Renal cortex interstitium (tissue), 11 donors: ENCODE results near the gene KCNIP4. TPM values are rescaled to one million over a fixed set of nuclear protein-coding genes. Genes with fewer than 3 reads are reported as not detected.
A peak's percentile ranks its signal among the peaks of the same experiment; 100 is the strongest.

ENCODE experiments used
- DNase-seq, 11 donors: peaks; one replicate each; pipeline ENCODE4 v3.0.0-alpha.2; 2013; ENCODE audit warnings: low read depth in 9 of 11, low spot score in 4 of 11; ENCODE audit errors: extremely low read depth in 1 of 11
- polyA plus RNA-seq, 3 donors: library from polyadenylated mRNA; unstranded; fragments of 120-200 nt; gene quantifications; one replicate each; pipeline ENCODE4 v1.2.1, GENCODE V29; 2013; ENCODE audit not compliant: insufficient read length in 3 of 3

Gene KCNIP4
- polyA plus RNA-seq, 3 donors: 11.0 to 13.8 (median 12.3) TPM

DNA sequence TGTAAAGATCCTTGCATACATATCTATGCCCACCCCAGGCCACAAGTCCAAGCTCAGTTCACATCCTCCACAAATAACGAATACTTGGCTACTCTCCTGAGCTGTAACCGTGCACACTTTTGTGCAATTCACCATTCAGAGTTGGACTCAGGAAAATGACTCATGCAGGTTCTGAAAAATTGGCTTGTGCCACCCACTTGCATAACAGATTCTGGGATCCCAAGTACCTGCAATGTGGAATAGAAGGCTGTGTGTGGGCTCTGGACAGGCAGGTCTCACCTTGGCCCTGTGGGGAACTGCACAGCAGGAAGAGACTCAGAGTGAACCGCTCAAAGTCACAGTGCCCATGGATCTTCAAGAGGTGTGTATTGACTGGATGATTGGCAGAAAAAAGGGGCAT lies 745.6 kb downstream of the KCNIP4 start:
- no peak for DNase-seq

DNA sequence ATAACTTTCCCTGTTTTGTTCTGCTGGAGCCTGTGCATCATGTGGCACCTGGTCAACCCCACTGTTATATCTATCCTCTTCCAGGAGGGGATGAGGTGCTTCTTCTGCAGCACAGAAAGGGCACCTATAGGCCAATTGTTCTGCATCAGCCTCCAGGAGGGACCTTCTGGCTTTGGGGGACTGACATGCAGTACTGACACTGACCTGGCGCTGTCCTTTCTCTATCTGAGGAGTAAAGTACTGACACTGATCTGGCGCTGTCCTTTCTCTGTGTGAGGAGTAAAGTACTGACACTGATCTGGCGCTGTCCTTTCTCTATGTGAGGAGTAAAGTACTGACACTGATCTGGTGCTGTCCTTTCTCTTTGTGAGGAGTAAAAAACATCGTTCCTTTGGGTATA lies 749.9 kb downstream of the KCNIP4 start:
- no peak for DNase-seq

DNA sequence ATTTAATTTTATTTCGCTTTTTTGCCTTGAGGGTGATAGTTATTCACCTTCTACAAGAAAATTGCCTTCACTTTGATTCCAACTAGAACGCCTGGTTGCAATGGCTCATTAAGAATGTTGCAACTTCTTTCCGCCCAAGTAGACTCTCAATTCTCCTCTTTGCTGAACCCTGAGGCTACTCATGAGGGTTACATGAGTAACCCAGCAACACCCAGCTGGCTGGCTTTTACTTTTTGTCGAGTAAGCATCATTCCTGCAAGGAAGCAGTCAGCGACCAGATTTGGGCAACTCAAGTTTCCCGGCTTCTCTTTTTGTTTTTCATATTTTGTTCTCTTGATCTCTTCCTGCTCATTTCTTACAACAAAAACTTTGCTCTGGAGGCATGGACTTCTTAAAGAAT lies 752.9 kb downstream of the KCNIP4 start:
- DNase-seq: no peak

DNA sequence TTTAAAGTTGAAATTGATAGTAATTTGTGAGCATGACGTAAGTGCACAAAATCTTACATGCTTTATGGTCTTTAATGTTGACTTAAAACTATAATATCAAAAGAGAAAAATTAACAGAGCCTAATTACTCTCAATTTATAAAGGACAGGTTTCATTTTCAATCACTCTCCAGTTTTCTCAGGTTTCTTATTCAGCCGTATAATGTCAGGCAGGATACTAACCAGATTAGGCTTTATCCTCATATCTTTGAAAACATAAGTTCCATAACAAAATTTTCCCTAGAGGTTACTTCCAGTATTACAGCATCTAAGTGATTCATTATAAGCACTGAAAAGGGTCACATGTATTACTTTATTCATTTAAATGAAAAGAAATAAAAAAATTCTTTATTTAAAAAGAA lies 756.2 kb downstream of the KCNIP4 start:
- DNase-seq: no peak

DNA sequence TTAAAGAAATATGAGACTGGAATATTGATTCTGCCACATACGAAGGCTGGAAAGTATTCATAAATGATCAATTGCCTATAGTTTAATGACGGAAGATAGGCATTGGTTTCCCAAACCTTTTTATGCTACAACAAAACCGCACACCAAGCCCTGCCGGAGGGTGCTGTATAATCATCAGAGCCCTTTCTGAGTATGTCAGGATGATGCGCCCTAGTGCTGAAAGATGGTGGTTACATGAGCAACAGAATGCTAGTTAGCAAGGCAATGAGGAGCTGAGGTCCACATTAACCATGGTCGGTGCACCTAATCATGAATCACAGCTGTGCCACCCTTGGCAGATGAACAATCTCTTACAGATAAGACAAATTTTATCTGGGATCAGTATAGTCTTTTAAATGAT lies 757.3 kb downstream of the KCNIP4 start:
- no peak for DNase-seq

DNA sequence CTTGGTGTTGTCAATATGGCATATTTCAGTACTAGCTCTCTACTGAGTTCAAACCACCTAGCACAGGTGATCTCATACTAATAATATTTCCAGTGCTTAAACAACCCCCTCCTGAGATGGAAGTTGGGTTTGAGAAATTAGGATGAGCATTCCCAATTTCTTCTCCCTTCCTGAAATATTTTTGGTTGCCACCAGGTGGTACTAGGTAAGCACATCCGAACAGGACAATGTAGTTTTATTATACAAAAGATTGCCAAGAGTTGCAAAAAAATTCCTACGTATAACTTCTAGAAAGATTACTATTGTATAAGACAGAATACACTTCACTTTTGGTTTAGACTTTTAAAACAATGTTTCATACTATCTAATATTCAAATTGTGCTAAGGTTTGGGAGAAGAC lies 763.8 kb downstream of the KCNIP4 start:
- no peak for DNase-seq

DNA sequence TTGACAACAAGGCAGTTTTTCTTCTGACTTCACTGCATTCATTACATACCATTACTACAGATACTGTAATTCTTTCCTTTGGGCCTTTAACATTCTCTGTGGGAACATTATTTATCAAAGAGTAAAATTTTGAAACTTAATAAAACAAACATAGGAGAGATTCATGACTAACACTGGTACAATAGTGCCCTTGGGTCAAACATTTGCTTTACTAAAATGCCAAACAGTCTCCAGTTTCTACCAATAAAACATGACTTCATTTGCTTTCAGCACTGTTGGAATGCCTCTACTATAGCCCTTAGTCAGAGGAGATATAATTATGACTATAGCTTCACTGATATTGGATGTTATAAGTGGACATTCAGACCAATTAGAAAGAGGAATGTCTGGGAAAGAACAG lies 766.9 kb downstream of the KCNIP4 start:
- DNase-seq: no peak

DNA sequence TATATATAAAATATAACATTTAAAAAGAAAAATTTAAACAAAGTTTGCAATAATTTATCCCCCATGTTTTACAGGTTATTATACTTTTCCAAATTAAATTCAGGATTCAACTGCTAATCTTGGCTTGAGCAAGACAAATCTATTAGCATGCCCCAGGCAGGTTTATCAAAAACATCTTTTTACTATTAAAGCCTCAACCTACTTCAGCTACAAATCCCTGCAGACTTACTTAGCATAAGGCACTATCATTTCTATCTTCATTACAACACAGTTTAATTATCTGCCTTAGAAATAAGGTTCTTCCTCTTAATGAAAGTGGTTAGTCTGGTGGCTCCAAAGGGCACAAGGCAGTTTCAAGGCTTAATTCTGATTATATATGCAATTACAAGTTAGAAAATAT lies 770.7 kb downstream of the KCNIP4 start:
- DNase-seq: no peak

DNA sequence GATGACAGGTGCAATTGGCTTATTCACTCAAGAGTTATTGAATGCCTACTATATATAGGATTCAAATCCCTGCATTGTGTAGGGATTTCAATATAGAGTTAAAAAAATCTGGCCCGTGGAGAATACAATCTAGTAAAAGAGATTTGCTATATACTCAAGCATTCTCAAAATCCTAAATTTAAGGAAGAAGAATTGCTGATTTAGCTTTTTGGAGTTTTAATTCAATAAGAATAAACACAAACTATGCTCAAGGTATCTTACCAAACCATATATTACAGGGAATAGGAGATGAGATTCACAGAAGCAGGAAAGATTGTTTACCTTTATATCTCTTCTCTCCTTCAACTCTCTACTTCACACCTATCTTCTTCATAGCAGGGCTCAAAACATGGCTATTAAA lies 771.5 kb downstream of the KCNIP4 start:
- no peak for DNase-seq

DNA sequence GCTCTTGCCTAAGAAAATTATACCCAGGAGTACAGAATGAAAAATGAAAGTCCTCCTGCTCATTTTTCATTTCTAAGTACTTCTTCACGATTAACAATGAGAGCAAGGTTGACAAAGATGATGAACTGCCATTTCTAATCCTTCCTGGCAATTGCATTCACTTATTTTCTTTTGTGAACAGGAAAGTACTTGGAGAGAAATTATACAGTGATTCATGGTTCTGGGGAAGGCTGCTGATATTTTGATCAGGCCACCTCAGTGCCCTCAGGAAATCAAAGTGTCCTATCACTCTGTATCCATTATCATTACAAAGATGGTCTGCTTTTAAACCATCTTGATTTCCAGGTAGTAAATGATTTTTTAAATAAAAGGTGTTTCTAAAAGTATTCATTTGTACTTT lies 780.9 kb downstream of the KCNIP4 start:
- DNase-seq: no peak

DNA sequence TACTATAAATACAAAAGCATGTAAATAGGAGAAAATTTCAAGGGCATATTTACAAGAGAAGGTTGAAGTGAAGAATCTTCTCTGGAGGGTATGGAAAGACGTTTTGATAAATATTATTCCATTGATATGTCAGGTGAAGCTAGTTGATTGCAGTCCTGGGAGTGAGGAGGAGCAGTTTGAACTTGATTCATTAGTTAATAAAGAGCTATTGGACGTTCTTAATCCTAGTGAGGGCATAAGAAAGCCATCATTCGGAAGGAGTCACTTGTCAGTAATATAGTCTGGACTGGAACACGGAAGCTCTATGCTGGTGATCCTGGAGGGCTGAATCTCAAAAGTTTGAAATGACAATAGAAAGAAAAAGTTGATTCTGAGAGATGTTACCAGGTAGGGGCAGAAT lies 793.2 kb downstream of the KCNIP4 start:
- no peak for DNase-seq

DNA sequence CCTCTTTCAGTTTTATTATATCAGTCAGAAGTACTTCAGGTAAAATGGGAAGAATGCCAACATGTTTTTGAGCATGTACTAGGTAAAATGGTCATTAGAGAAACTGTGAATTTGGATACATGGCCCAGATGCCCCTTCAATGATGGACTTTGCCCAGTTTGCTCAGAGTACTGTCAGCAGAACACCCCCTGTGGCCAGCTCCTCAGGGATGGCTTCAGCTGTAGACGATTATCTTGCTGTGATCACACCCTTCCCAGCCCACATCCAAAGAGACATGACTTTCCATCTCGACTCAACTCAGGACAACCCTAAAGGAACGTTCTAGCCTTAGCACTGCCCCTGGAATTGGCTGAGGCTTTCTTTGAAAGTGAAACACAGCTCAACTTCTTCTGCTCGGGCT lies 809.2 kb downstream of the KCNIP4 start:
- DNase-seq: no peak

DNA sequence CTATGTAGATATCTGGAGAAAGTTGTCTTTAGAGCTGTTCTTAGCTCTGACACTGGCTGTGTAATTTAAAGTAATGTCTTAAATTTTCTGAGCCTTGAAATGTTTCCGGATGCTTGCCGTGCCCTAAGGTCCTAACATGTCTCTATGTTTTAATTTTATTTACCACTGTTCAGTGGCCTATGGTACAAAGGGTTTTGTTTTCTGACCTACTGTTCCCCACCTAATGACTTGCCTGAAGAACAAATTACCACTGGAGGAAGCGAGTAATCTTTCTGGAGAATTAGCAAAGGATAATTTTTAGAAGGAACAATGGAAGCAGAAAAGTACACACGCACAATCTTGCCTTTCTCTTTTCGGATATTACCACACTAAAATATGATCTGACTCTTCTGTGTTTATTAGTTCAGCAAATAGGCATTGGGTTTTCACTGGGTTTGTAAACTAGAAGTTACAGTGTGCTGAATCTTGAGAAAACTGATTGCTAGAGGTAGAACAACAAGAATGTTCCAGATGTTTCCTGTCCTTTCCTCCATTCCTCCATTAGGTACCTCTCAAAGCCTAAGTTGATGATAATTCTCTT lies 812.4 kb downstream of the KCNIP4 start:
- DNase-seq: peak in 1 of 11 donors; percentile 22

DNA sequence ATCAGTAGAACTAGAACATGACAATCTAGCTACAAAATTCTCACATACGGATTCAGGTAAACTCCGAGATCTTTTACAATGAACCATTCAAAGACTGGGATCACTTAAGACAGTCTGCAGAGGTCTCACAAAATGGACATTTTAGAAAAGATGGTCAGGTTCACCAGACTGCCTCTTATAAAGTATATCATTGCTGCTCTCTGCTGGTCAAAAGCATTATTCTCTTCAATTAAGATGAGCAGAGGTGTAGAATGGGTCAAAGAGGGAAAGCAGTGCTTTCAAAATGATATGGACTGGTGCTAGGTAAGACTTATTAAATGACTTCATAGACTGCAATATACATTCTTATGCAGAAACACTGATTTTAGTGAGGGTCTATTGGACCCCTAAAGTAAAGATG lies 813.6 kb downstream of the KCNIP4 start:
- DNase-seq: no peak

DNA sequence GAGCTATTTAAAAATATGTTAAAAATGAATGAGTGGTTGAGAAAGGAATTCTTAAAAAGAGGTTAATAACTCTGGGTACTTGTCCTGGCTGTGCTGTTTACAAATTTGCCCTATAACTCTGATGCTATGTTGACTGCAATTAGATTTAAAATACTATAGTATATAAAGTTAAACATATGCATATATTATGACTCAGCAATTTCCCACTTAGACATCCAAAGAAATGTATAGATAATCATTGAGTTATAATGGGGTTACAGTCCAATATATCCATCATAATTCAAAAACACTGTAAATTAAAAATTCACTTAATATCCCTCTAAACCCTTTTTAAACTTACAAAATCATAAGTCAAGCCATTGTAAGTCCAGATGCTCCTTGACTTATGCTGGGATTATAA lies 818.0 kb downstream of the KCNIP4 start:
- no peak for DNase-seq

DNA sequence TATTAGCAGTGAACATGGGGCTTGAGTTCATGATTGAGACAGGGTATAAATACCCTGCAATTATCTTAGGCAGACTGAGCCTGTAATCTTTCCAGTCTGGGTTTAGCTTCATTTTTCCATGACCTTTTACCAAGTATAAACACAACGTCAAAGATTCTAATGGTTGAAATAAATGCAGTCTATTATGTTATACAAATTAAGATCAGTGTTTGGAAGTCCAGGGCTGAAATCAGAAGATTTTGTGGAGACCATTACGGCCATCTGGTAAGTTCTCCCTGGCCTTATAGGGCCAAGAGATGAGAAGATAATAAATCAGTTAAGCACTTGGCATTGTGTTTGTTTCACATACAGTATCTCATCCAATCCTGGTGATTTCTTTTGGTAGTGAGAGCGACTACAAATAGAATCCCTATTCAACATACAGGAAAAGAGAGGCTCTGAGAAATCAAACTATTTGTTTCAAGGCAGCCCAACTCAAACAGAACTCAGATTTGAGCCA lies 822.5 kb downstream of the KCNIP4 start:
- no peak for DNase-seq

DNA sequence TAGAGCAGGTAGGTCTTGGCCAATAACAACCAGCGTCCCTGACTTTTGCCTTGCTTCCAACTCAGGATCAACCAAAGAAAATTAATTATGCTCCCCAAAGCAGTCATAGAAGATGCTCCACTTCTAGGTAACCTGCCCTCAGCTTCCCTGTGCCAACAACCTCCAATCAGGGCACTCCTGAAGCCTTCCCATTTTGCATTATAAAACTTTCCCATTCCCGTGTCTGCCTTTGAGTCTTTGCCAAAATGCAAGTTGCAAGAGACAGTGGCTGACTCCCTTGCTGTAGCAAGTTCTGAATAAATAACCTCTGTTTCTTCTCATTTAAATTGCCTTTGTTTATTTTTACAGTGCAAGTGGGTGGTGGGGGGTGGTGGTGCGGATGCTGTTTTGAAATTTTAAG lies 830.3 kb downstream of the KCNIP4 start:
- DNase-seq: no peak

DNA sequence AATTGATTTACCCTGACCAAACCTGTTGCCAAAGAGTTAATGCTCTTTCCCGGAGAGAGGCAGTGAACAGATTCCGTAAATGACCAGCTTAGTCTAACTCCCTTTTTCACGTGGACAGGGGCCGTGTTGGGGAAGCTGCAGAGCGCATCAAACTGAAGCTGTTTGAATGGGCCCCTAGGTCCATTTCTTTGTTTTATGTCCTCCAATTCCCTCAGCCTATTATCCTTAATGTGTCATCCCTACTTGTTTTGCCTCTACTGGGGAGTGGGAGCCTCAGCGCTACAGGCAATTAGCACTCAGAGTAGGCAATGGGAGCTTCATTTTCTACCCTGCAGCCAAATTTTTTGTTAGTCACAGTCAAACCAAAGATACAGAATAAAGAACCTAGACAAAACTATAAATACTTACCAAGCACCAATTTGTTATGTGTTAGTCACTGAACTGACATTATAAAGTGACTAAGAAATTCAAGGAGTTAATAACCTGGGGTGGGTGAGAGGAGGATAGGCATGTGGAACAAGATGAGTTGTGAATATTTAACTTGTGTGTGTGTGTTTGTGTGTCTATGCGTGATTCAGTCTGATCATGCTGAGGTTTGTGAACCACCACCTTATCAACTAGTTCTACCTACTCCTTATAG lies 830.9 kb downstream of the KCNIP4 start:
- DNase-seq: no peak

DNA sequence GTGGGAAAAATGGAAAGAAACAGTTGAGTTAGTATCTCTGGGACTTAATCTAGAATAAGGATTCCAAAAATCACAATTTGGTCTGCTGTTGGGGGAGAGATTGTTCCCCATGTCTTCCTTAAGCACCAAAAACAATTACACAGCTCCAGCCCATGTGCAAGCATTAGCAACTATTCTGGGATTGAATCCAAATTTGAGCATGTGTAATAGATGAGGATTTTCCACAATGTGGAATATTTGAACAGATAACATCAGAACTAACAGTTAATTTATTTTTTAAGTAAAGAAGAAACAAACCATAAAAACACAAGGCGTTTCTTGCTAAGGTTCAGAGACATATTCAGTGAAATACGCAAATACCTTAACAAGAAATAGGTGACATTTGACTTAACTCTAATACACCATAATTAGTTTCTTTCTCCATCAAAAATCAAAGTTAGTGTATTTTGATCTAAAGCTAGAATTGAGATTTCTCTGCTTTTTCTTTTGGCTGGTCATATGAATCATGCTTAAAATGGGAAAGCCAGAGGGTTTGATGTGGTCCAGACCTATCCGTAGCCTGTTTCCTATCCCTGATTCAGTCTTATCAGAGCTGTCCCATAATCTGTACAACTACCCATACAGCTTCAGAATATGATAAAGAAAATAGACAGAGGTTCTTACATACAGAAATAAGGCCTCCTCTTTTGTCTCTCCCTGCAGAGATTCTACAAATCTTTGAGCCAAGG lies 834.9 kb downstream of the KCNIP4 start:
- peak in 1 of 11 donors; percentile 17 for DNase-seq

DNA sequence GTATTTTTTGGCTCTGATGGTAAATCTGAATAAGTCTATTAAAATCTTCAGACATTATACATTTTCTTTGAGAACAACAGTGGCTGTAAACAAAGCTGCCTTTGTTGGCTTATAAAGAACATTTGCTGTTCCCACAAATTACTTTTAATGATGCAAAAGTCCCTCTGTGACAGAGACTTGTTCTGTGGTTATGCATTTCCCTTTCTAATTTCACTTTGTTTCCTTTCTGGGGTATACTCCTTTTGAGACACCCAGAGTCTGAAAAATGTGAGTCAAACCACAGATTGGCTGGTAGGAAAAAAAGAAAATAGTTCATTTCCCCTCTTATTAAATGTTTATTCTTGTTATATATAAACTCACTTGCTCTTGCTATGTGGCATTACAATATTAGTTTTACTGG lies 845.9 kb downstream of the KCNIP4 start:
- no peak for DNase-seq

DNA sequence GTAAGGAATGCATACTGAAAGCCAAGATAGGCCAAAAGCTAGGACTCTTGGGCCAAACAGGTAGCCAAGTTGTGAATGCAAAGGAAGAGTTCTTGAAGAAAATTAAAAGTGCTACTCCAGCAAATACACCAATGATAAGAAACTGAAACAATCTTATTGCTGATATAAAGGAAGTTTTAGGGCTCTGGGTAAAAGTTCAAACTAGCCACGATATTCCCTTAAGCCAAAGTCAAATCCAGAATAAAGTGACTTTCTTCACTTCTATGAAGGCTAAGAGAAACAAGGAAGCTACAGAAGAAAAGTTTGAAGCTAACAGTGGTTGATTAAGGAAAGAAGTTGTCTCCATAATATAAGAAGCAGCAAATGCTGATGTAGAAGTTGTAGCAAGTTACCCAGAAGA lies 850.7 kb downstream of the KCNIP4 start:
- DNase-seq: no peak
